HG02973 (cell line): Measurements from ENCODE around the gene TLCD3B.

Source experiments
- ATAC-seq: cut with Tn5 transposase; IDR thresholded peaks from one replicate; pipeline ENCODE4 v1.9.1; 2021; ENCODE audit warnings: moderate library complexity; ENCODE audit not compliant: unreplicated experiment

Gene TLCD3B

DNA sequence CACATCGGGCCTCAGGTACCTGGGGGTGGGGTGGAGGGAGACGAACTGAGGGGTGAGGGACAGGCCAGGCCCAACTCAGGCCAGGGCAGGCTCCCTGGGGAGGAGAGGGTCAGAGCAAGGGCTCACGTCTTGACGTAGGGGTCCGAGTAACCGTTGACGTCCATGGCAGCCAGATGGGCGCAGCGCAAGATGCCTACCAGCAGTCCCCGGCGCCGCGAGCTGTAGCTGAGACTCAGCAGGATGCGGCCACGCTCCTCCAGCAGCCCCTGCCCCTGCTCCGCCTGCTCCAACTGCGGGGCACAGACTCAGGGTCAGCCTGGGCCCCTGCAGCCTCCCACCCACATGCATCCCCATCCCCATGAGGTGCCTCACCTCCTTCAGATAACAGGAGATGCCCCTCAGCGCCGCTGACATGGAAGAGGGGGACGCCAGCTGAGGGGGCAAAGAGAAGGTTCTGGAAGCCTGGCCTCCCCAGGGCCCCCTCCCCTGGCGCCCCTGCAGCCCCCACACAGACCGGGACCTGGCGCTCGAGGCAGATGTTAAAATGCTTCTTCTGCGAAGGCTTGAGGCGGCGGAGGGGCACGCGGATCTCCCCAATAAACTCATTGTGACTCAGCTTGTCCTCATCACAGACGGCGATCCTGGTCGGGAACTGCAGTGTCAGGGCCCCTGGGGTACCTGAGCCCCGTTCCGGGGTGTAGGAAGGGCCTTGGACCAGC is 24.3 kb downstream of the TLCD3B start:
- ATAC-seq = no peak

DNA sequence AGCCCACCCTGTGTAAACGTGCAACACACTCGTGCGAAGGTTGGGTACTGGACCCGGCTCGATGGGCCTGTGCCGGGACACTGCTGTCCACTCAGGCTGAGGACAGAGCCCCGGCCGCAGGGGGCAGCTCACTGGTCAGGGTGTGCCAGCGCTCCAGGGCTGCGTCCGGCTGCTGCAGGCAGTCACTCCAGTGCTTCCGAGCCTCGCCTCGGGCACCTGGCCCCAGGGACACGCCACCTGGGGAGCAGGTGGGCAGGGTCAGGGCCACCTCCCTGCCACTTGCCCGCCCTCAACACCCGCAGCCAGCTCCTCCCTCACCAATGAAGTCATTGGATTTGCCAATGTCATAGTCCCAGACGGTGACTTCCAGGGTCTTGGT is 25.0 kb downstream of the TLCD3B start:
- ATAC-seq = no peak

- no peak for ATAC-seq
These were observed 25.6 kb downstream of the TLCD3B start for GRCh38 chr16:30005341-30006094.

DNA sequence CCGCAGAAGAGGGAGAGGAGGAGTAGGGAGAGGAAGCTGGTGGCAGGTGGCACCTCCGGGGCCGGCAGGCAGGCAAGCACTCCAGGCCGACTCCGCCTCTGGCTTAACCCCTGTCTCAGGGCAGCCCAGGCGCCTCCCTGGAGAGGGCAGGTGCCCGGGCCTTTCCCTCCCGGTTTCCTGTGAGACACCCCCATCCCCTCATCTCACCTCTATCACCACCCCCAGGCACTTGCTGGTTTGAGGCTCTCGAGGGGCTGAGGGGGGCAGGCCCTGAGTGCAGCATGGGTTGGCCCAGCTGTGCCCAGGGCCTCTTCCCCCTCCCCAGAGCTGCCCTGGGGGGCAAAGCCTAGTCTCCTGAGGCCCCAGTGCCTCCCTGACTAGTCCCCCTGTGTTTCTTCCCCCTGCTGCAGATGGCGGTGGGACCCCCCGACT is 26.2 kb downstream of the TLCD3B start:
- no peak for ATAC-seq

- no peak for ATAC-seq
These were observed 26.7 kb downstream of the TLCD3B start for GRCh38 chr16:30004424-30004776.

DNA sequence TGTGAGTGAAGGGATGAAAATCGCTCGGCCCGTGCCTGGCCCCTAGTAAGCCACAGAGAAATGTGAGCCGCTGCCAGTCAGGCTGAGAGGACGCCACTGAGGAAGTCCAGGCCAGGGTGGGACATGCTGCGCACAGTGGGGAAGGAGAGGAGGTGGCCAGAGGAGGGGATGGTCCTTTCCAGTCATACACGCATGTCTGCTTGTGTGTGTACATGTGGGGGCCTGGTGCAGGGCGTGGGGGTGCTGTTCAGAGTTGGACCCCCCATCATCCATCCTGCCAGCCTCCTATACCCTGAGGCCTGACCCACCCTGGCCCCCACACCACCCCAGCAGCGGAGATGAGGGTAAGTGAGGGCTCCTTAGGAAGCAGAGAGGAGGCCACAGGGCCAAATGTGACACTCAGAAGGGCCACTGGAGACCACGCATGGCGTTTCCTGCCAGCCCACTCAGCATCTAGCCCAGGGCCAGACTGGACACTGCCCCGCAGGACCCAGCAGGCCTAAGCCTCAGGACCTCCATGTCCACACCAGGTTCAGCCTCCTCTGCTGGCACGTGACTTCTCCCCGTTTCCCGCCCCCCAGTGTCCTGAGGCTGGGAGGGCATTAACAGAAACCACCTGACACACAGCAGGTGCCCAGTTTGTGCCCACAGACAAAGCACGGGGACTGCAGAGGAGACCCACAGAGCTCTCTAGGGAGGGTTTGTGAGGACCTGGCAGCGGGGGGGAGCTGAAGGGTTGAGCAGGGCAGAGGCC is 27.2 kb downstream of the TLCD3B start:
- no peak for ATAC-seq

DNA sequence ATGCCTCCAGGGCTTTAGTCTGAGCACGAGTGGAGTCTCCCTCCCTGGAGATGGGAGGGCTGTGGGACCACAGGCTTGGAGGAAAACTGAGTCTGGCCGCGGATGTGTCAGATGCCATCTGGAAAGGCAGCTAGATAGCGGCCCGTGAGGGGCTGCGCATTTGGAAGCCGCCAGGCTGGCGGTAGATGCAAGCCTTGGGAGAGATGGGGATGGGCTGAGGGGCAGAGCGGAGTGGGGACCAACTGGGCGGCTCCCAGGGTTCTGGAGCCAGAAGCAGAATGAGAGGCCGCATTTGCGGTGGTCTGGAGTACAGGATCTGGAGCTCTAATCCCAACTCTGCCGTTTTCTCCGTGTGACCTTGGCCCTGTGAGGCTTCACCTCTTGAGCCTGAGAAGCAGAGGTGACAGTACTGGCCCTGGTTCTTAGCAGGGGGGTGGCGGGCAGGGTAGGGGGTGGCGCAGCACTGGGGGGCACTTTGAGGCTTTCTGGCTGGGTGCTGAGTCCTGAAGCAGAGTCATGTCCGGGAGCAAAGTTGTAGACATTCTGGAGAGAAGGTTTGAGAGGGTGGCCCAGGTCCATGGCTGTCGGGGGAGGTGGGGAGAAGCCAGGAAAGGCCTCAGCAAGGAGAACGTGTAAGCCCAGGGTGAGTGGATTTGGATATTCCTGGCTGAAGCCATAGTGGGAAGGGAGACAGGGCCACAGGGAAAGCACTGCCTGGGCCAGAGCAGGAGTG is 28.3 kb downstream of the TLCD3B start:
- ATAC-seq = no peak

- no peak for ATAC-seq
These were observed 30.1 kb downstream of the TLCD3B start for GRCh38 chr16:30000735-30001631.

GRCh38 chr16:29999605-30000004 is 31.5 kb downstream of the TLCD3B start:
- no peak for ATAC-seq

- ATAC-seq = no peak
These were observed 34.3 kb downstream of the TLCD3B start for GRCh38 chr16:29996766-29997250.

GRCh38 chr16:29995911-29996765 is 34.9 kb downstream of the TLCD3B start, which contains the start of gene INO80E:
INO80E (plus strand) TSS chr16:29996241; CDS start chr16:29996311, 70 bp downstream.
- ATAC-seq = peak; percentile 83

- peak; percentile 40 for ATAC-seq
These were observed 35.7 kb downstream of the TLCD3B start, which contains the start of gene HIRIP3 for GRCh38 chr16:29995324-29995910. HIRIP3 (minus strand) TSS chr16:29995617; CDS start chr16:29995605, 12 bp downstream.

- ATAC-seq = peak; percentile 26
These were observed 36.3 kb downstream of the TLCD3B start for GRCh38 chr16:29994600-29995323.

- no peak for ATAC-seq
These were observed 37.0 kb downstream of the TLCD3B start for GRCh38 chr16:29993903-29994599.

DNA sequence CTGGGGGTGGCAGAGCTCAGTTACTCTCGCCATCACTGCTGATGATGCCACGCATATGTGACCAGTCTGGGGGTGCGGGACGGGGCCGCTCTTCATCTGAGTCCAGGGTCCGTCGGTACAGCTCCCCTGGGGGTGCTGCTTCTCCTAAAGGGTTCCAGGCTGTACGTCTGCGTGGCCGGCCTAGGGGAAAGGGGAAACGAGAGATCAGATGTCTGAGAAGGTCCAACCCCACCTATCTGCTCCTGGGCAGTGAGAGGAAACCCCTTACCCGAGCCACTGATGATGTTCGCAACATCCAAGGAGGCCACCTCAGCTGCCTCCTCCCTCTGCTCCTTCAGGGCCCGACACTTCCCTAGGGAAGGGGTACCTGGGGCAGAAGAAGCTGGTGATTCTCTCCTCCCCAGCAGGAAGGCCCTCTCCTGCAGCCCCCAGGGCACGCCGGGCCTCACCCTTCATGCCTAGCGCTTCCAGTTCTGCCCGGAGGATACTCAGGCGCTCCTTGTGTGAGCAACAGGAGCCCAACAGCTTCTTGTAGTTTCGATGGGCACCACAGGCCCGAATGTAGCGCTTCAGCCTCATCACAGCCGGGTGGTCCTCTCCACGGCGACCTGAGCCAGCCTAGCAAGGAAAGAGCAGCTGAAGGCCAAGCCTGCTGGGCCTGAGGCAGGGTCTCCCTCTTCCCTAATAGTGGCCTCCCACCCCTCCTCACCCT is 37.7 kb downstream of the TLCD3B start:
- no peak for ATAC-seq

DNA sequence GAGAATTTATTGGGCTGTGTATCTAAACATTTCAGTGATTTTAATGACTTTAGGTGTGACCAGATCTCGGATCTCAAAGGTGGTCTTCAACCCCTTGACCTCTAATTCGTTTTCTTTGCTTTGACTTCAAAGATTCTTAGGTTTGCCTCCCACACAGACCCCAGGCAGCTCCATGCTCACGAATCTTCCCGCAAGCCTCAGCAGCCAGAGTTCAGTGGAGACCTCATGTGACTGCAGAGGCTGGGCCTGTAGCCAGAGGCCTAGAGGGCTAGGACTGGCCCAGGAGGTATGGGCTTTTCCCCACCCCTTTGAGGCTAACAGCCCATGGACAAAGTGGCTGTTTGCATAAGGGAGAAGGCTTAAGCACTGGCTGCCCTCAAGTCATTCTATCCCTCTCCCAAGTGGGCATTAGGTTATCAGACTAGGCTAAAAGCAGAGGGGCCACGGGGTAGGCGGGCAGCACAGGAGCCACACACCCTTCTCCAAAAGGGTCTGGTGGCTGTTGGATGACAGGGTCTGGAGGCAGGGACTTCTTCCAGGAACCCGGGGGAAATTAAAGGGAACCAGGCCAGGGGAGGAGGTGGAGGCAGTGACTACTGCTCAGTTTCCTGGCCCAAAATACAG is 38.6 kb downstream of the TLCD3B start:
- ATAC-seq = no peak
